HepG2 (cell line): Measurements from ENCODE around the gene TMEM190. TPM values are rescaled to one million over a fixed set of nuclear protein-coding genes. Genes with fewer than 3 reads are reported as not detected.

Experiments
- BCL3 ChIP-seq: sonication (generic); formaldehyde crosslinking; IDR thresholded peaks from 2 replicates; pipeline ENCODE4 v1.5.1; 2020; ENCODE audit warnings: mild to moderate bottlenecking, missing genetic modification reagents, moderate library complexity
- MXD3 ChIP-seq: IDR thresholded peaks from 2 replicates; pipeline ENCODE4 v1.6.1; 2016; ENCODE audit warnings: mild to moderate bottlenecking, missing biosample characterization, missing genetic modification reagents
- PCBP2 ChIP-seq: fragments of 200-400 bp; formaldehyde crosslinking; optimal IDR thresholded peaks from 2 replicates; pipeline ENCODE3; 2018; ENCODE audit warnings: low read length, low read depth; ENCODE audit not compliant: poor library complexity, severe bottlenecking
- POLR2G ChIP-seq: fragments of 200-400 bp; formaldehyde crosslinking; IDR thresholded peaks from 2 replicates; pipeline ENCODE4 v1.6.1; 2018; ENCODE audit warnings: mild to moderate bottlenecking, low read depth, low read length, moderate library complexity
- PRDM15 ChIP-seq: sonication (generic); formaldehyde crosslinking; IDR thresholded peaks from 2 replicates; pipeline ENCODE4 v1.4.0; 2020; ENCODE audit warnings: missing genetic modification reagents
- ZBED4 ChIP-seq: sonication (generic); formaldehyde crosslinking; IDR thresholded peaks from 2 replicates; pipeline ENCODE4 v1.4.0; 2020; ENCODE audit warnings: missing genetic modification reagents, borderline replicate concordance
- ZNF121 ChIP-seq: sonication (generic); formaldehyde crosslinking; IDR thresholded peaks from 2 replicates; pipeline ENCODE4 v1.5.0; 2020; ENCODE audit warnings: mild to moderate bottlenecking, missing genetic modification reagents
- ZNF136 ChIP-seq: sonication (generic); formaldehyde crosslinking; IDR thresholded peaks from 2 replicates; pipeline ENCODE4 v1.8.1; 2022; ENCODE audit warnings: low read depth, mild to moderate bottlenecking, moderate library complexity, missing genetic modification reagents
- ZNF251 ChIP-seq: sonication (generic); formaldehyde crosslinking; IDR thresholded peaks from 2 replicates; pipeline ENCODE4 v1.9.0; 2021; ENCODE audit warnings: mild to moderate bottlenecking, missing genetic modification reagents
- ZNF589 ChIP-seq: sonication (generic); formaldehyde crosslinking; conservative IDR thresholded peaks from 2 replicates; pipeline ENCODE4 v1.8.0; 2022; ENCODE audit warnings: mild to moderate bottlenecking, moderate library complexity, missing genetic modification reagents
- ZNF598 ChIP-seq: sonication (generic); formaldehyde crosslinking; IDR thresholded peaks from 2 replicates; pipeline ENCODE4 v1.5.1; 2020; ENCODE audit warnings: mild to moderate bottlenecking, missing genetic modification reagents, borderline replicate concordance
- polyA plus RNA-seq, 8 experiments: library from polyadenylated mRNA; depleted of rRNA in 3 of 8; stranded (reverse) in 7 of 8; unstranded in 1 of 8; fragments of >200 nt; fragmentation: Illumina TruSeq in 4 of 8; extraction: Trizol in 4 of 8; gene quantifications; 2 replicates each; pipeline versions ENCODE4 v1.2.1 to v1.2.3, GENCODE V29; 2011 to 2016; ENCODE audit warnings: low read depth in 4 of 8, missing spikeins in 1 of 8, mixed read lengths in 1 of 8; ENCODE audit not compliant: insufficient read depth in 1 of 8
- total RNA-seq, 5 experiments: library from RNA; depleted of rRNA; stranded (reverse); fragments of >200 nt; fragmentation: Illumina TruSeq; extraction: Trizol; gene quantifications; 2 replicates each; pipeline ENCODE4 v1.2.3, GENCODE V29; 2016; ENCODE audit warnings: low read depth in 1 of 5

The TMEM190 gene
- total and polyA plus RNA-seq, 2 of the 13 experiments (the other 11 are each of a cell fraction or from before 2014, with no cell fraction given): 0.35 to 0.83 TPM

- TF ChIP-seq ZBED4 (CRISPR knock-in tag): peak; percentile 79; the same call in 1 of the 2 replicates
- no peak for TF ChIP-seq MXD3 (CRISPR knock-in tag)
- TF ChIP-seq ZNF589 (CRISPR knock-in tag): no peak
- TF ChIP-seq ZNF598 (CRISPR knock-in tag): 0 out of 2 replicates have a peak, but pooled peaks have one; percentile 28
- TF ChIP-seq ZNF121 (CRISPR knock-in tag): peak; percentile 42; the same call in 1 of the 2 replicates
- no peak for TF ChIP-seq PRDM15 (CRISPR knock-in tag)
- no peak for TF ChIP-seq PCBP2
- TF ChIP-seq BCL3: no peak
- peak; percentile 83 for TF ChIP-seq POLR2G
- no peak for TF ChIP-seq ZNF251 (CRISPR knock-in tag)
- peak; percentile 54; the same call in 1 of the 2 replicates for TF ChIP-seq ZNF136 (CRISPR knock-in tag)
Observed at GRCh38 chr19:55333870-55334269, 42.8 kb upstream of the TMEM190 start (continued).
